A673 (cell line): ENCODE results near the gene GGA3. TPM values are rescaled to one million over a fixed set of nuclear protein-coding genes. Genes with fewer than 3 reads are reported as not detected.
A peak's percentile ranks its signal among the peaks of the same experiment; 100 is the strongest.
"Not testable (repeated sequence)": the region's sequence is repeated elsewhere in the genome, so short reads cannot be mapped to it uniquely, and the experiment has no call there.

Experiments used
- BruUV-seq: library from RNA; stranded (reverse); fragments of 400-500 nt; replicated peaks from 2 replicates; lab custom pipeline; 2021; lab: Mats Ljungman, UMichigan
- CTCF ChIA-PET: fragments of 300-600 bp; sonication (Branson Sonifier 250); formaldehyde crosslinking; loops from one replicate; lab custom pipeline; 2022; ENCODE audit warnings: antibody characterized with exemption; lab: Charles Lee
- POLR2A ChIA-PET: fragments of 300-600 bp; sonication (Branson Sonifier 250); formaldehyde crosslinking; loops from one replicate; lab custom pipeline; 2022; ENCODE audit warnings: antibody characterized with exemption; ENCODE audit not compliant: low non-redundant PET; lab: Charles Lee
- DNase-seq: peaks from one replicate; pipeline ENCODE4 v3.0.0-alpha.2; 2015; ENCODE audit warnings: low spot score
- H3K27ac ChIP-seq: fragments of 200-600 bp; sonication (generic); 2 replicates; pipeline ENCODE4 v1.5.1; 2016; ENCODE audit warnings: mixed run types, low read depth, mild to moderate bottlenecking, mixed read lengths, antibody characterized with exemption, low read length; ENCODE audit not compliant: poor library complexity, severe bottlenecking
- H3K27me3 ChIP-seq: fragments of 200-600 bp; sonication (generic); replicated peaks from 2 replicates; pipeline ENCODE4 v1.6.1; 2017; ENCODE audit warnings: mixed run types, low read depth, mild to moderate bottlenecking, mixed read lengths, antibody characterized with exemption, low read length; ENCODE audit not compliant: insufficient read depth, poor library complexity
- H3K36me3 ChIP-seq: fragments of 200-600 bp; sonication (generic); 2 replicates; pipeline ENCODE4 v1.6.1; 2016; ENCODE audit warnings: mixed run types, mild to moderate bottlenecking, mixed read lengths, antibody characterized with exemption, low read length; ENCODE audit not compliant: insufficient read depth, poor library complexity, severe bottlenecking
- H3K4me1 ChIP-seq: fragments of 200-600 bp; sonication (generic); 2 replicates; pipeline ENCODE4 v1.6.1; 2017; ENCODE audit warnings: mixed run types, mild to moderate bottlenecking, mixed read lengths, antibody characterized with exemption, low read length; ENCODE audit not compliant: insufficient read depth, poor library complexity, severe bottlenecking
- H3K4me3 ChIP-seq: fragments of 200-600 bp; sonication (generic); 2 replicates; pipeline ENCODE4 v1.5.1; 2016; ENCODE audit warnings: low read depth, mixed run types, mild to moderate bottlenecking, mixed read lengths, low read length; ENCODE audit not compliant: poor library complexity, severe bottlenecking
- H3K9me3 ChIP-seq: fragments of 200-600 bp; sonication (generic); 2 replicates; pipeline ENCODE4 v1.6.1; 2016; ENCODE audit warnings: mixed run types, low read depth, mild to moderate bottlenecking, mixed read lengths, antibody characterized with exemption, low read length; ENCODE audit not compliant: poor library complexity, severe bottlenecking
- EZH2 ChIP-seq: fragments of 200-600 bp; sonication (generic); IDR thresholded peaks from 2 replicates; pipeline ENCODE4 v1.6.1; 2017; ENCODE audit warnings: borderline replicate concordance, low read depth, mild to moderate bottlenecking, mixed read lengths, antibody characterized with exemption, low read length; ENCODE audit not compliant: poor library complexity, severe bottlenecking
- intact Hi-C: fragments of 100-400 bp; cut with micrococcal nuclease; formaldehyde crosslinking; loops from one replicate; pipeline ENCODE4 v1.10.0; 2022; ENCODE audit not compliant: unreplicated experiment
- total RNA-seq: library from RNA; stranded (reverse); gene quantifications from 2 replicates; pipeline ENCODE4 v1.2.3, GENCODE V29; 2021
- TF ChIP-seq, protein P1 (sequence below): fragments of 300-800, 200-600 bp; sonication (generic); conservative IDR thresholded peaks from 2 replicates; pipeline ENCODE4 v1.5.1; 2017; ENCODE audit warnings: low read depth, mild to moderate bottlenecking, antibody characterized with exemption, low read length, moderate library complexity, mixed read lengths

GGA3 gene
- total RNA-seq, 1 experiment from 2014 or later: 52.7 TPM

- Histone ChIP-seq H3K9me3 (no peaks in the 10 kb centered on the region), H3K36me3 (peaks cover 45% of the 10 kb centered on the region), H3K4me1 (peaks cover 4% of the 10 kb centered on the region), H3K27ac (no peak overlapping the region), H3K4me3 (no peak overlapping the region), H3K27me3 (no peaks in the 10 kb centered on the region)
- ChIA-PET CTCF (no interaction called here), POLR2A (no interaction called here)
- DNase-seq: no peak
- TF ChIP-seq, protein P1, sequence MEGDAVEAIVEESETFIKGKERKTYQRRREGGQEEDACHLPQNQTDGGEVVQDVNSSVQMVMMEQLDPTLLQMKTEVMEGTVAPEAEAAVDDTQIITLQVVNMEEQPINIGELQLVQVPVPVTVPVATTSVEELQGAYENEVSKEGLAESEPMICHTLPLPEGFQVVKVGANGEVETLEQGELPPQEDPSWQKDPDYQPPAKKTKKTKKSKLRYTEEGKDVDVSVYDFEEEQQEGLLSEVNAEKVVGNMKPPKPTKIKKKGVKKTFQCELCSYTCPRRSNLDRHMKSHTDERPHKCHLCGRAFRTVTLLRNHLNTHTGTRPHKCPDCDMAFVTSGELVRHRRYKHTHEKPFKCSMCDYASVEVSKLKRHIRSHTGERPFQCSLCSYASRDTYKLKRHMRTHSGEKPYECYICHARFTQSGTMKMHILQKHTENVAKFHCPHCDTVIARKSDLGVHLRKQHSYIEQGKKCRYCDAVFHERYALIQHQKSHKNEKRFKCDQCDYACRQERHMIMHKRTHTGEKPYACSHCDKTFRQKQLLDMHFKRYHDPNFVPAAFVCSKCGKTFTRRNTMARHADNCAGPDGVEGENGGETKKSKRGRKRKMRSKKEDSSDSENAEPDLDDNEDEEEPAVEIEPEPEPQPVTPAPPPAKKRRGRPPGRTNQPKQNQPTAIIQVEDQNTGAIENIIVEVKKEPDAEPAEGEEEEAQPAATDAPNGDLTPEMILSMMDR: no peak
- no peak for TF ChIP-seq EZH2
- no TSS peak for BruUV-seq
- intact Hi-C loops: loop anchor here (10.0 kb wide), 1 partner anchor 173 kb away; no protein-coding TSS in a partner anchor
These were observed 53.2 kb downstream of the GGA3 start for GRCh38 chr17:75208161-75208560.

DNA sequence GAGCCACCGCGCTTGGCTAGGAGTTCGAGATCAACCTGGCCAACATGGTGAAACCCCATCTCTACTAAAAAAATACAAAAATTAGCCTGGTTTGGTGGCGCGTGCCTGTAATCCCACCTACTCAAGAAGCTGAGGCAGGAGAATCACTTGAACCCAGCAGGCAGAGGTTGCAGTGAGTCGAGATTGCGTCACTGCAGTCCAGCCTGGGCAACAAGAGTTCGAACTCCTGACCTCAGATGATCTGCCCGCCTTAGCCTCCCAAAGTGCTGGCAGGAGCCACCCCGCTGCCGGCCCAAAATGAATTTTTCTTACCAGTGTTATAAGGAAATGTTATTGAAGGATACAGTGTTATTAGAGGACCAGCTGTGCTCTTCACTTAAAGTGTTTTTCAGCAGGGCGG is 53.6 kb downstream of the GGA3 start:
- no peak overlapping the region for H3K27ac ChIP-seq
- DNase-seq: no peak
- H3K36me3 ChIP-seq: peaks cover 41% of the 10 kb centered on the region
- CTCF ChIA-PET: no interaction called here
- no peak for TF ChIP-seq EZH2
- TF ChIP-seq, protein P1: no peak
- H3K9me3 ChIP-seq: no peaks in the 10 kb centered on the region
- peaks cover 4% of the 10 kb centered on the region for H3K4me1 ChIP-seq
- intact Hi-C loops: loop anchor here (10.0 kb wide), 1 partner anchor 173 kb away; no protein-coding TSS in a partner anchor
- H3K4me3 ChIP-seq: no peak overlapping the region
- POLR2A ChIA-PET: no interaction called here
- no TSS peak for BruUV-seq
- H3K27me3 ChIP-seq: no peaks in the 10 kb centered on the region

- H3K9me3 ChIP-seq, DNase-seq, H3K27ac ChIP-seq, H3K4me1 ChIP-seq, POLR2A ChIA-PET, BruUV-seq, H3K27me3 ChIP-seq: not testable (repeated sequence)
- intact Hi-C loops: loop anchor here (10.0 kb wide), 1 partner anchor 172 kb away; no protein-coding TSS in a partner anchor
- peak overlapping the region; percentile 76 for H3K4me3 ChIP-seq
- CTCF ChIA-PET: interaction anchor here (0.6 kb wide), 1 partner anchor 237 kb away, joined by 3 read pairs; no protein-coding TSS in a partner anchor
- H3K36me3 ChIP-seq: peaks cover 34% of the 10 kb centered on the region
These were observed 54.4 kb downstream of the GGA3 start for GRCh38 chr17:75207050-75207407.

DNA sequence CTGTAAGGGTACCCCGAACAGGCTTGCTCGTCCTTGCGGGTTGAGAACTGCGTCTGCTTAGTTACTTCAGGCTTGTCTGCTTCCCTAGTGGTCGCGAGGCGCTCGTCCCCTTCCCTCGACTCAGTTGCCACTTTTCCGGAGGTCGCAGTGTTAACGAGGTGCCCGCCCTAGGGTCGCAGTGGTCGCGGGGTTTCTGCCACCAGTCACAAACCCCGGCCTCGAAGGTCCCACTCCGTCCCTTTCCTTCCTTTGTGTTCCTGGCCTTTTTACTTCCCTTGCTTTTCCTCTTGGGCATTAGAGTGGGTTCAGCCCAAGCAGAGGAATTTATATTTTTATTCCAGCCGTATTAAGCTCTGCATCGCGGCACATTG is 55.6 kb downstream of the GGA3 start:
- BruUV-seq: TSS peak; percentile 74
- Histone ChIP-seq H3K4me3 (peak overlapping the region; percentile 76), H3K36me3 (peaks cover 23% of the 10 kb centered on the region), H3K4me1 (peaks cover 4% of the 10 kb centered on the region), H3K27ac (peak overlapping the region; percentile 100), H3K9me3 (no peaks in the 10 kb centered on the region), H3K27me3 (no peaks in the 10 kb centered on the region)
- TF ChIP-seq, protein P1: no peak
- no peak for TF ChIP-seq EZH2
- ChIA-PET CTCF (interaction anchor here (1.3 kb wide), 1 partner anchor 65 kb away, joined by 5 read pairs; the partner anchor contains the start of gene MIF4GD), POLR2A (no interaction called here)
- DNase-seq: no peak
- intact Hi-C loops: loop anchor here (2.0 to 10.0 kb wide), 2 partner anchors 91 to 171 kb away; no protein-coding TSS in a partner anchor
